Calu3 (cell line): ENCODE results near the gene PREX1. TPM values are rescaled to one million over a fixed set of nuclear protein-coding genes. Genes with fewer than 3 reads are reported as not detected.

ENCODE experiments used
- BruUV-seq: library from RNA; stranded (reverse); fragments of 400-500 nt; replicated peaks from 2 replicates; lab custom pipeline; 2021; lab: Mats Ljungman, UMichigan
- CTCF ChIA-PET: fragments of 300-600 bp; sonication (Branson Sonifier 250); formaldehyde crosslinking; loops from one replicate; lab custom pipeline; 2022; ENCODE audit warnings: antibody characterized with exemption; lab: Charles Lee
- DNase-seq: peaks from one replicate; pipeline ENCODE4 v3.0.0; 2022
- H3K27ac Mint-ChIP-seq: one replicate; pipeline ENCODE4 v1.8.0; 2022; ENCODE audit warnings: mixed read lengths; ENCODE audit not compliant: unreplicated experiment
- H3K27me3 Mint-ChIP-seq: one replicate; pipeline ENCODE4 v1.8.0; 2022; ENCODE audit warnings: mixed read lengths; ENCODE audit not compliant: unreplicated experiment
- H3K36me3 Mint-ChIP-seq: one replicate; pipeline ENCODE4 v1.8.0; 2022; ENCODE audit warnings: mild to moderate bottlenecking, moderate library complexity, mixed read lengths; ENCODE audit not compliant: insufficient read depth, unreplicated experiment
- H3K4me1 Mint-ChIP-seq: one replicate; pipeline ENCODE4 v1.8.0; 2022; ENCODE audit warnings: mild to moderate bottlenecking, low read depth, mixed read lengths; ENCODE audit not compliant: unreplicated experiment
- H3K4me3 Mint-ChIP-seq: one replicate; pipeline ENCODE4 v1.8.0; 2022; ENCODE audit warnings: mild to moderate bottlenecking, low read depth, moderate library complexity, mixed read lengths; ENCODE audit not compliant: unreplicated experiment
- H3K9me3 Mint-ChIP-seq: one replicate; pipeline ENCODE4 v1.8.0; 2022; ENCODE audit warnings: low read depth, mixed read lengths; ENCODE audit not compliant: unreplicated experiment
- CTCF ChIP-seq: fragments of 200-600 bp; IDR thresholded peaks from one replicate; pipeline ENCODE4 v1.8.0; 2022; ENCODE audit warnings: antibody characterized with exemption; ENCODE audit not compliant: unreplicated experiment
- intact Hi-C: fragments of 100-400 bp; cut with micrococcal nuclease; formaldehyde crosslinking; loops from one replicate; pipeline ENCODE4 v1.10.0; 2022; ENCODE audit not compliant: unreplicated experiment
- total RNA-seq: library from RNA; stranded (reverse); gene quantifications from 2 replicates; pipeline ENCODE4 v1.2.3, GENCODE V29; 2022

The PREX1 gene
- total RNA-seq, 1 experiment from 2014 or later, result 0.31 TPM

GRCh38 chr20:48631114-48632016 lies 196.4 kb downstream of the PREX1 start:
- Mint-ChIP-seq H3K27me3 (peaks cover 38% of the 10 kb centered on the region), H3K36me3 (no peaks in the 10 kb centered on the region), H3K27ac (no peak overlapping the region), H3K4me3 (no peak overlapping the region), H3K4me1 (no peaks in the 10 kb centered on the region), H3K9me3 (no peaks in the 10 kb centered on the region)
- DNase-seq, result no peak
- intact Hi-C loops, result no loop called here
- no TSS peak for BruUV-seq
- CTCF ChIA-PET, result interaction anchor here (0.6 to 2.5 kb wide), 4 partner anchors 7 to 159 kb away, joined by 3 to 8 read pairs (median 3); no protein-coding TSS in a partner anchor
- TF ChIP-seq CTCF, result no peak

- Mint-ChIP-seq H3K27ac (no peak overlapping the region), H3K27me3 (peaks cover 32% of the 10 kb centered on the region), H3K4me3 (no peak overlapping the region), H3K4me1 (no peaks in the 10 kb centered on the region), H3K36me3 (no peaks in the 10 kb centered on the region), H3K9me3 (no peaks in the 10 kb centered on the region)
- CTCF ChIA-PET, result interaction anchor here (2.5 kb wide), 1 partner anchor 9 kb away, joined by 8 read pairs; no protein-coding TSS in a partner anchor
- no peak for DNase-seq
- no TSS peak for BruUV-seq
- intact Hi-C loops, result no loop called here
- TF ChIP-seq CTCF, result no peak
Measured at GRCh38 chr20:48630342-48631075, 197.3 kb downstream of the PREX1 start.

GRCh38 chr20:48629960-48630315 lies 197.9 kb downstream of the PREX1 start:
- DNase-seq, result no peak
- no peaks in the 10 kb centered on the region for H3K4me1 Mint-ChIP-seq
- no peaks in the 10 kb centered on the region for H3K9me3 Mint-ChIP-seq
- CTCF ChIA-PET, result interaction anchor here (2.5 kb wide), 1 partner anchor 9 kb away, joined by 8 read pairs; no protein-coding TSS in a partner anchor
- no peak overlapping the region for H3K27ac Mint-ChIP-seq
- no peaks in the 10 kb centered on the region for H3K36me3 Mint-ChIP-seq
- peaks cover 26% of the 10 kb centered on the region for H3K27me3 Mint-ChIP-seq
- H3K4me3 Mint-ChIP-seq, result no peak overlapping the region
- TF ChIP-seq CTCF, result no peak
- BruUV-seq, result no TSS peak
- intact Hi-C loops, result no loop called here

GRCh38 chr20:48629069-48629959 lies 198.5 kb downstream of the PREX1 start:
- Mint-ChIP-seq H3K36me3 (no peaks in the 10 kb centered on the region), H3K4me1 (no peaks in the 10 kb centered on the region), H3K27ac (no peak overlapping the region), H3K9me3 (no peaks in the 10 kb centered on the region), H3K27me3 (peaks cover 20% of the 10 kb centered on the region), H3K4me3 (no peak overlapping the region)
- TF ChIP-seq CTCF, result no peak
- intact Hi-C loops, result no loop called here
- DNase-seq, result no peak
- CTCF ChIA-PET, result interaction anchor here (2.5 kb wide), 1 partner anchor 8 kb away, joined by 8 read pairs; no protein-coding TSS in a partner anchor
- BruUV-seq, result no TSS peak
